CD4-positive, alpha-beta T cell treated with Interferon gamma for 1 hour (primary cell): ENCODE results near the gene LDB2.

Source experiments
- DNase-seq: peaks from one replicate; pipeline ENCODE4 v3.0.0-alpha.2; 2020

LDB2 gene

DNA sequence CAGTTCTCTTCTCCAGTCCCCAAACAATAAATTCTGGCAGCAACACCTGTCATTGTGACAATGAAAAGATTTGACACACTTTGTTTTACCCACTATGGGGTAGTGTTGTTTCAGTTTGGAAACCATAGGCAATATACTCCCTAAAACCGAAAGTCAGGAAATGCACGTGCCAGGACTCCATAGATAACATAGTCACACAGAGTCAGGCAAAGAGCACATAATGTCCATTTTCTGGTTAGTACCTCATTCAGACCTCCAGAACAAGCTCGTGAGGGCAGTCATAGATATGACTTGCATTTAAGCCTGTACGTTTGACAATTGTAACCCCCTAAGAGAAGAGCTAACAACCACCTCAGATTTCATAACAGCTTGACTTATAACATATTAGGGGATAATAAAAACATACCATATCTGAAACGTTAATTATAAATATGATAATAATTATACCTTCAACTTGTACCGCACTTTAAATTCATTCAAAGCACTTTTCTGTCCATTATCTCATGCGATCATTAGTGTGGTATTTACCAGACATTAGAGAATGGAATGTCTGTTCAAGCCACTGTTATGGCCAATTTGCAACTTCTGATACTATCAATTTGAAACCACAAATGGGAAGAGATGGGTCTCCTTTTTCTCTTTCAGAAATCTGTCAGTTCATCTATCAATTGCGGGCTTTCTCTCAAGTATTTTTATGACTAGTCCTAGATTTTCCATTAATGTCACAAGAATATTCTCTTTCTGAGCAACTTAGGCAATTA, 147.4 kb downstream of the LDB2 start:
- no peak for DNase-seq

DNA sequence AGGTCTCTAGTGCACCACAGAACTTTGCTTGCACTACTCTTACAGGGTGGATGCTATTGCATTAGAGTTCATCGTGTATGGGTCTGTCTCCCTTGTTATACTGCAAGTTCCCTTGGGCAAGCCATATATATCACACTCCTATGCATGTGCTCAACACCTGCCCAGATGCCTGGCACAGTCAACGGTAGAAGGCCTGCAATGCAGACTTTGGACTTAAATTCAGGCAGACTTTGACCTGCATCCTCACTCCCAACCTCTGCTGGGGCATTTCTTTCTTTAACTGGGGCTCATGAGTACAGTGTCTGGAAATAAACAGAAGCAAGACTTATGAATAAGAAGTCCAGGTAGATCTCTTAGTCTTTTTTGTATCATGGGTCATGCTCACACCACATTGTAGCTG, 148.2 kb downstream of the LDB2 start:
- DNase-seq = no peak

GRCh38 chr4:16745887-16746286, 152.6 kb downstream of the LDB2 start:
- DNase-seq = no peak

- DNase-seq = no peak
These were observed 153.3 kb downstream of the LDB2 start for GRCh38 chr4:16745009-16745635.

DNA sequence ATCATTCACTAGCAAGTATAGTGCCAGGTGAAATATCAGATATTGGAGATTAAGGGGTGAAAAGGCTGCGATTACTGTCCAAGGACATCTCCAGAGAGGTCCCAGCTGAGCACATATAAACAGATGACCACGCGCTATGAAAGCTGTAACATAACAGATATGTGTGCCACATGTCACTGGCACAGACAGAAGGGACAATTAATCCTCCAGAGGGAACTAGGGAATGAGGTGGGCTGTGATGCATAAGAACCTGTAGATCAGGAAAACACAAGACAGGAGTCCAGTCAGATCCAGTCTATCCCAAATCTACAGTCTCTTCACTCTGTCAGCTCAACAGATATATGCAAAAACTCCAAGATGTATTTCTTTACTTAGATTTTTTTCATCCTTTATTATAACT, 157.2 kb downstream of the LDB2 start:
- no peak for DNase-seq

DNA sequence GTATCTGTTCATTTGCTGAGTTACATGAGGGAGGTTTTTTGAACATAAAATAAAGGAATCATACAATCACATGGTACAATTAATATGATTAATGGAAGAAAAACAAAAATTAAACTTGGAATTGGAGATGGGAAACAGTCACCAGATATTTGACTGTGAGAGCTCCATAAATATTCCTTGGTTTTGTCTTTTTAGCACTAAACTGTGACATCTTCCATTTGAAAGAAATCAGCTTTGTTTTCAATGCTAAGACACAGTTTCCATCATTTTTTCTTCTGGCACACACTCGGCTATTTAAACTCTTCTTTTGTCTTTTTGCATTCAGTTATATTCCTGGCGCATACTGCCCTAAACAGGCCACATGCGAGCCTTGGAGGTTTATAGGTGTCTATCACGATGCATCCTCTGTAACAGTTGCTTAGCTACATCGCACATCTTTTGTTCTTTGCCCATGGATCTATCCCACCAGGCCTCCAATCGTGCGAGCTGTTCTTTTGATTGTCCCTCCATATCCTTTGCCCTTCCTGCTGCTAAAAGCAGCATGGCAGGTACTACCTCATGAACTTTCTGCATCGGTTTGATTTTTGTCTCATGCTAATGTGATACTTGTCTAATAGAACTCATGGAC, 158.3 kb downstream of the LDB2 start:
- no peak for DNase-seq

DNA sequence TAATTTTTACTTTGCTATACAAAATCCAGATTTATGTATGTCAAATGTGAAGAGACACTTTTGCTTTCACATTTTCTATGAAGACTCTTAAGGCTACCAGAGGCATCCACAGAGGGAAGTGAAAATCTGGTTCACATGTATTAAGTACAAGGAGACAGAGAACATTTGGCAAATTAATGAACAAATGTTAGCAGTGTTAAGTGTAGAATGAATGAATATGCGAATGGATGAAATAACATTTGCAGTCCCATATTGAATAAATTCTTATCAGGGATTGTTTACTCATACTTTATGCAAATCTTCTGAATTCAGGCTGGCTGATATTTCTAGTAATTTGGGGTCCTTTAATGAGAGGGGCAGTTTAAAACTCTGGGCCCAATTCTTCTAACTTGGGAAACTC, 159.9 kb downstream of the LDB2 start:
- DNase-seq = no peak

DNA sequence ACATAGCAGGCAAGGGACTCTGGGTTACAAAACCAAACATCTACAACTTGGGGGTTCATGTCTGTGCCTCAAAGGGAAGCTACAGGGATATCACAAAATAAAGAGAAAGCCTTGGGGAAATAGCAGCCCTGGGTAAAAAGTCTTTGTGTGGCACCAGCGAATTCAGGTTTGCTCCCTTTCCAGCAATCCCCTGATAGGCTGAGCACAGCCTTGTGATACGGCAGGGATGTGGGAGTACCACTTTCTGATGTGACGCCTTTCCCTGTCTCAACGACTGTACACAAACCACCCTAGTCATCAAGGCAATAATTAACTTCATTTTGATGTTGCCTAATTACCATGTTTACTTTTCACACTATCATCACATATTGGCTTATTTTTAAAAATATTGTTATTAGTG, 164.9 kb downstream of the LDB2 start:
- no peak for DNase-seq

- no peak for DNase-seq
These were observed 165.7 kb downstream of the LDB2 start for GRCh38 chr4:16732741-16733140.

GRCh38 chr4:16731776-16732380, 166.6 kb downstream of the LDB2 start:
- DNase-seq = no peak

GRCh38 chr4:16730522-16731205, 167.8 kb downstream of the LDB2 start:
- no peak for DNase-seq

DNA sequence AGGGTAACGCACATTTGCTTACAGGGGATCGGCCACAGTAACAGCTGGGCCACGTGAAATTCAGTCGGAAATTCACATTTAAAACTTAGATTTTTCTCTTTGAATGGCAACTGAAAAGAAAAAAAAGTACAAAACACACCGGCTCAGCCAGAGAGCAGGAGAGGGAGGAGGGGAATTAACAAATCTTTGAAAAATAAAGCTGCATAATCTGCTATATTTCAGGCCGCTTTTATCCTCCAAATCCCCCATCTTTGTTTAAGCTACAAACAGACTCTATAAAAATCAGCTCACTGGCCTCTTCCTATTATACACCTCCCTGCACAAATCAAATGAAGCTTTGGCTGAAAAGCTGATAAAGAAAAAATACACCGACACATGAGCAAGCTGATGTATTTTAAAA, 169.1 kb downstream of the LDB2 start:
- no peak for DNase-seq

DNA sequence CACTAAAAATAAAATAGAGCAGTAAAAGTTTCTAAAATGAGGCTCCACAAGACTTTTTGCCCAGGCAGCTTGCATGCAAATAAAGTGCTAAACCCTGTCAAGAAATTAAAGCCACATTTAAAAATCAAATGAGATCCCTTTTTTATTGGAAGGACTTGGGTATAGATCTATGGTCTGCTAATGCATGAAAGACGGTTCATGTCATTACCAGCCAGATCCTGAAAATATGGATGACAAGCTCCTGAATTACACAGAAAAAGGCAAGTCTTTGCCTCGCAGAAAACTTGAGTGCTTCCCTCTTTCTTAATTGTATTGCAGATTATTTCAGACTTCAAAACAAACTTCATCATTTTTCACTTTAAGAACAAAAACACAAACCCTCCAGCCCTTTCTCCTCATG, 169.6 kb downstream of the LDB2 start:
- no peak for DNase-seq

- DNase-seq = no peak
These were observed 170.3 kb downstream of the LDB2 start for GRCh38 chr4:16728111-16728510.

GRCh38 chr4:16727218-16727617, 171.2 kb downstream of the LDB2 start:
- no peak for DNase-seq

DNA sequence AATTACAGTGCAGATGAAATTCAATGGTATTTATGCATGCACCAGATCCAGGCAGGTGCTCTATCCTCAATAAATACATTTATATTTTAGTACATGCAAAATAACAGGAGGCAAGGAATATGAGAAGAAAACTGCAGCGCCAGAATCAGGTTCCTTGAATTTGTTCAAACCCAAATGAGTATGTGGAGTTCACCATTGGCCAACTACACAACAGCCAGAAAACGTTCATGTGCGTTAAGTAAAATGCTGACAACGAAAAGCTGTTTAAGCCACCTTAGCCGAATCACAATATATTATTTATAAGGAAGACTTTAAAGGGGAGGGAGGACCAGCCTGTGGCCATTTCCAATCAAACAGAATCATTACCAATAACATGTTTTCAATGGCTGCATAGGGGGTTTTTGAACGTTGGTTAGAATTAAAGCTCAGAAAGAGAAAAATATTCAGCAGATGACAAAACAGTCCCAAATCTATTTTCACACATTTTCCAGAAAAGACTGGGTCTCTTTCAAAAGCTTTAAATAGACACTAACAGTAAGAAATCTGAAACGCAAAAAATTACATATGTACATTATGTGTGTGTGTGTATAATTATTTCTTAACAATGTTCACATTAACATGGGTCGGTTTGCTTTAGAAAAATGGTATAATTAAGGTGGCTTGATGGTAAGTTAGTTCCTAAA, 171.9 kb downstream of the LDB2 start:
- no peak for DNase-seq

GRCh38 chr4:16725252-16725651, 173.2 kb downstream of the LDB2 start:
- no peak for DNase-seq

GRCh38 chr4:16722416-16722815, 176.0 kb downstream of the LDB2 start:
- no peak for DNase-seq

- DNase-seq = no peak
These were observed 176.7 kb downstream of the LDB2 start for GRCh38 chr4:16721613-16722291.

- DNase-seq = no peak
These were observed 177.7 kb downstream of the LDB2 start for GRCh38 chr4:16720761-16721160.

- no peak for DNase-seq
These were observed 181.0 kb downstream of the LDB2 start for GRCh38 chr4:16717266-16717970.
